Dedifferentiated amniotic fluid mesenchymal stem cell (primary cell): ENCODE results near the gene CALCB.

Source experiments
- DNase-seq: peaks from one replicate; pipeline ENCODE4 v3.0.0-alpha.2; 2016; ENCODE audit errors: extremely low spot score

CALCB gene

DNA sequence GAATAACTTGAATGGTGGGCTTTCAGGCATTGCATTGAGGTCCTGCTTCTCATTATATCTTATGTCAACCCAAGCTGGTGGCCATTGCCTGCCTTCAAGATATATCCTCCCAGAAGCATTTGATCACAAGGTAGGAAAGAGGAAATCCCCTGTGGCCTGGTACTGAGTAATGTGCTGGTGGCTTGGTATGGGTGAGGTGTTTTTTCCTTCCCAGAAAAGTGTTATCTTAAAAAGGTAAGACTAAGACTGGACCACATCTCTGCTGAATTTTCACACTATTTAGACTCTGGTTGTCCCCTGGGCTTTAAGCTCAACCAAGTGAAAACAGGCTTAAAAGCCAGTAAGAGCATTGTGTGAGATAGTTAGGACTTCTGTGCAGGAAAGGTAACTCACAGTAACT lies 45.0 kb downstream of the CALCB start:
- DNase-seq = no peak

DNA sequence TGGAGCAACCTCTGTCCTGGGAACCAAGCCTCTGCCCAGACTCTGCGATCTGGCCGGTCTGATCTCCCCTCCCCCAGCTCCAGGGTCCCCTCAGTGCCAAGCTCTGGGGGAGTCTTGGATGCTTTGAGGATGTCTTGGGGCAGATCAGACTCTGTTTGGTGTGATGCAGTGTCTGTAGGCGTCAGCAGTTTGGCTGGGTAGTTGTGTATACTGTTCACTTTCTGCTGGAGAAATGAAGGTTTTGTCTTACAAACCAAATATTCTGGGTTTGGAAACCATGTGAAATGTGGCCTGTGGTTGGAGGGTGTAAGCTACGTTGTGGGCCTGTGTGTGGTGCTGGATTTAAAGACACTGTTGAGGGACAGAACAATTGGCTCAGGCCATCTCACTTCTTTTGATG lies 46.0 kb downstream of the CALCB start:
- DNase-seq = no peak

GRCh38 chr11:15119826-15120225 lies 46.4 kb downstream of the CALCB start:
- no peak for DNase-seq

DNA sequence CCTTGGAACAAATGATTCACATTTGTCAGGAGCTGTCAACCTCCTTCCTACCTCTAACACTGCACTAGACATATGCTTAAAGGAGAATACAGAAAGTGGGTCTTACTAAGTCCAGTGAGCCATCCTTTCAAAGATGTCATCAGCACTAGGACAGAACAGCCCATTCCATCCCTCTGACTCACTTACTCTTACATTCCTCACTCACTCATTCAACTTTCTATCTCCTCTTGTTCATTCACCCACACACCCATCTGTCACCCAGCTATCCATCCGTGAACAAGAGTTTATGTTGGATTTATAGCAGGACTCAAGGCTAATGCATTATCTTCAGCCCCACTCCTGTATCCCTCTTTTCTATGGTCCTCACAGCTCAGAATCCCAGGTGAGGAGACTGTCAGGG lies 50.5 kb downstream of the CALCB start:
- DNase-seq = peak; percentile 59

DNA sequence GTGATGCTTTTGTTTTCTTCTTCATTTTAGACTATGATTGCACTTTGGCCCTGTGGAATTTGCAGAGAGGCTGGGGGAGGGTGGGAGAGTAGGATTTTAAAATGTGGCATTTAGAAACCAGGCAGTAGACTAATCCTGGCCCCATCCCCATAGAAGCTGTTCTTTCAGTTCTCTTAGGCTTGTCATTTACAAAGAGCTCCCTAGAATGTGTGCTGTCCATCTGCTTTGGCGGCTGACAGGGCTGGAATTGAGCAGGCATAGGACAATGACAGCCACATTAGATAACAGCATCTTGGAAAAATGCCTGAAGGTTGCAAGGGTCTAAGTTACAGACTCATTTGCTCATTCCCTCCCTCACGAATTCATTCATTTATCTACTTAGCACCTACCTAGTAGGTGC lies 51.1 kb downstream of the CALCB start:
- DNase-seq = no peak

- DNase-seq = no peak
Measured at GRCh38 chr11:15127341-15127740, 53.9 kb downstream of the CALCB start.
